NCI-H2227 (cell line): ENCODE data around the gene OTOG.

ENCODE experiments used
- DNase-seq: peaks from one replicate; lab custom pipeline; 2025; ENCODE audit not compliant: unreplicated experiment; lab: John Stamatoyannopoulos, UW

The OTOG gene

DNA sequence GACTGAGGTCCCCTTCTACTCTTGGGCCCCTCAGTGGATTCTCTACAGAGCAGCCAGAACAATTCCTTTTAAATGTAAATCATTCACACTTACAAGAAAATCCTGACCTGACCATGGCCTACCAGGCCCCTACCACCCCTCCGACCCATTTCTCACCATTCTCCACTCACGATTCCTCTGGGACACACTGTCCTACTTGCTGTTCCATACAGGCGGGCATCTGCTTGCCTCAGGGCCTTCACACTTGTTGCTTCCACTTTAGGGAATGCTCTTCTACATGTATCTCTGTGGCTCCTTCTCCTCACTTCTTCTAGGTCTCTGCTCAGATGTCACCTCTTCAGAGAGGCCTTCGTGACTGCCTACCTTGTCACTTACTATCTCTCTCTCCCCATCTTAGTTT lies 6.3 kb upstream of the OTOG start:
- no peak for DNase-seq

DNA sequence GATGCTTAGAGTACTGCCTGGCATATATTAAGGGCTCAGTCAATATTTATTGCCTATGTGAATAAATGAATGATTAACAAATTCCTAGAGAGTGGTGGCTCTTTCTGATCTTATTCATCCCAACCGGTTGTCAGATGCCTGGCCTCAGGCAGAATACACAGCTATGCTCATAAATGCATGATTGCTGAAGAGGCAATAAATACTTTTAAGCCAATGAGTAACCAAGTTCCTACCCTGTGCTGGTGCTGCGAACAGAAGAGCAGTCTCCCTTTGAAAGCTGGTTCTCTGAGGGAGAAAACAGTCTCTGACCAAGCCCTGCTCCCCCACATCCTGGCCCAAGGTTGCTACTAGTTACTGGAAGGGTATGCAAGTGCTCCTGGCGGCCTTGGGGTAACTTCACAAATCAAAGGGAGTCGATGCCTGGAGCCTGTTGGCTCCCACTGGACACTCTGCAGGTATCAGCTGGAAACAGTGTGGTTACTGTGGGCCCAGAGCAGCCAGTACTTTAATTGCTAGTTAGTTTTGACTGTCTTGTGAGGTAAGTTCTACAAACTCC lies 5.7 kb upstream of the OTOG start:
- DNase-seq = no peak

DNA sequence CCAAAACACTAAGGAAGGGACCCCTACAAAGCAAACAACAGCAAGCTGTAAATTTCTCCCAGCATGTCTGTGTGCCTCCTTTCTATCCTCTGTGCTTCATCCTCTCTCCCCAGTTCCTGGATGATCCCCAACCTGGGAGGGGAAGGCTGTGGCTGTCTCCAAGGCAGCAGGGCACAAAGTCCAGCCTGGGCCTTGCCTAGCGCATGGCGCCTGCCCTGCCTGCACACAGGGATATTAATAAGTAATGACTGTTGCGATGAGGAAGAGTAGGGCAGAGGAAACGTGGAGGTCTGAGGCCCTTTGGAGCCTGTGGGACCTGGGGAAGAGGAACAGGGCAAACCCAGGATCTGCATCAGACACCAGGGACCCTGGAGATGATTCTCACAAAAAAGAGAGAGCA lies 4.8 kb upstream of the OTOG start:
- DNase-seq = no peak

DNA sequence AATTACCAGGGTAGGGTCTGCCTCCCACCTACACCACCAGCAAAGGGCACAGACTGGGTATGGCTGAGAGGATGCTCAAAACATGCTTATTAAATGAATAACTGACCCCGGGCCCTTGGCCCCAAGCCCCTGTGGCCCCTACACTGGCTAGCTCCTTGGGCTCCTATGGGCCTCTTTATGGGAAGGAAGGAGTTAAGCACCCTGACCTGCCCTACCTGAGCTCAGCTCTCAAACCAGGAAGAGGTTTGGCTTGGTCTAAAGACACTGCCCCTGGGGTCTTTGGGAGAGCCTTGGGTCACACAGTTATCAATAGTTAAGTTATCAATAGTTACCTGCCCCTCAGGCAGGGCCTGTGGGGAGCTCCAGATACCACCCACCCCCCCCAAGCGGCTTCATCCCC lies 4.0 kb upstream of the OTOG start:
- DNase-seq = no peak

DNA sequence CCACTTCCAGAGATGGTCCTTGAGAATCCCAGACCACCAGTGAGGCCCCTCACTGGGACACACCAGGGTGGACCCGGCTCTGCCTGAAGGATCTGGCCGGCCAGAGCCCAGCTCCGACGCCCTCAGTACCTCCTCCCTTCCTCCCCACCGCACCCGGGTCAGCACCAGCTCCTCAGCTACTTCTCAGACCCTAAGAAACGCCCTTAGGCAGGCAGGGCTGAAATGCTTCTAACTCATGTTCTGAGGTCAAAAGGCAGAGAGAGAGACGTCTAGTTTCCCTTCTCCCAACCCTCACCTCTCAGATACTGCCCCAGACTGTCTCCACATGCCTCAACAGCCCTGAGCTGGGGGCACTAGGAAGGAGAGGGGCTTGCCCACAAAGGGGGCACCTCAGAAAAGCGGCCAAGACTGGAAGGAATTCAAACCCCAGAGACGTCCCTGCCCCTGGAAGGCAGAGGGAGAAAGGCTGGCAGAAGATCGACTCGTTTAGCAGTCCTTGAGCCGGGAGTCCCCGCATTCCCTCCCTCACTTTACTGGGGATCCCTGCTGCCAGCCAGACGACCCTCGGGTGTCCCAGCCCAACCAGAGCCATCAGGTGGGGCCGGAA lies 3.4 kb upstream of the OTOG start:
- no peak for DNase-seq

DNA sequence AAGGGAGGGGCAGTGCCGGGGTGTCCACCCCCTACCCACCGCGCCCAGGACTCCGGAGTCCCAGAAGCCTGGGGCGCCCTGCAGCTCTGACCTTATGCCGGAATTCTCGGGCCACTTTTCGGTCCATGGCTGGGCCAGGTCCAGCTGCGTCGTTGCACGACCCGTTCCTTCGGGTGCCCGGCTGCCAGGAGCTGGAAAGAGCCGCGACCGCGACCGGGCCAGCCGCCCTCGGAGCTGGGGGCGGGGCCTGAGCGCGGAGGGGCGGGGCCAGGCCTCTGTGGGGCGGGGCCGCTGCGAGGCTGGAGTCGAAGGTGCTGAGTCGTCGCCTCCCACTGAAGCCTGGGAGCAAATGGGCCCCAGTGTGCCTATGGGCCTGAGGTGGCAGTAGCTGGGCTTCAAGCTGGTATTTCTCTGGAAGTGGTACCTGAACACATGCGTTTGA lies 2.9 kb upstream of the OTOG start, which contains the start of gene USH1C:
TSS of gene USH1C (minus strand) at position 236 of the 442 bp plus-strand sequence. CDS start at position 127, 109 bp downstream.
- no peak for DNase-seq

DNA sequence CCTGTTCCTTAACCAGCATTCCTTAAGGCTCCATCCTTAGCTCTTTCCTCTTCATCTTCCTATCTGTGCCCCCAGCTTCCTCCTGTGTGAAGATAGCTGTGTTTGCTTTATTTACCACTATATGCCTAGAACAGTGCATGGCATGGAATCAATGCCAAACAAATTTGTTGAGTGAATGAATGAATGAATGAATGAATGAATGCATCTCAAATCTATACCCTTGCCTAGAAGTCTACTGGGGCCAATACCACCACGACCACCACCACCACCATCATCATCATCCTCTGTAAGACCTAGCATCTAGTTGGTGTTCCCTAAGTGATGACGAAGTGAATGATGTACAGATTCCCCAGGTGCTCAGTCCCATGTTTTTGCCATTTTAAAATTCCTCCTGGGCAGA lies 819 bp upstream of the OTOG start:
- DNase-seq = no peak

DNA sequence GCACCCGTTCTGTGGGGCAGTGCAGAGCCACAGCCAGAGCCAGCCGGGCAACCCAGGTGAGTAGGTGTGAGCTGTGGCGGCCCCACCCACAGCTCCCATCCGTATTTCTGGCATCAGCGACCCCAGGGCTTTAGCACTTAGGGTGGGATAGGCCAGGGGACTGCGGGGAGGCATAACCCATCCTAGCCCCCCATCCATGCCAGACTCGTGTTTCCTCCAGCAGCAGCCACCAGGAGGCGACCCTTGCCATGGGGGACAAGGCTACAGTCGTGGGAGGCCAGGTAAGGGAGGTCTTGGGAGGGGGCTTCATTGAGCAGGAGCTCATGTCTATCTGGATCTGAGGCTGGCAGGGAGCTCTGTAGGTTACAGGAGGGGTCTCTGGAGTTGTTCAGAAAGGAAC lies 873 bp downstream of the OTOG start:
- no peak for DNase-seq

DNA sequence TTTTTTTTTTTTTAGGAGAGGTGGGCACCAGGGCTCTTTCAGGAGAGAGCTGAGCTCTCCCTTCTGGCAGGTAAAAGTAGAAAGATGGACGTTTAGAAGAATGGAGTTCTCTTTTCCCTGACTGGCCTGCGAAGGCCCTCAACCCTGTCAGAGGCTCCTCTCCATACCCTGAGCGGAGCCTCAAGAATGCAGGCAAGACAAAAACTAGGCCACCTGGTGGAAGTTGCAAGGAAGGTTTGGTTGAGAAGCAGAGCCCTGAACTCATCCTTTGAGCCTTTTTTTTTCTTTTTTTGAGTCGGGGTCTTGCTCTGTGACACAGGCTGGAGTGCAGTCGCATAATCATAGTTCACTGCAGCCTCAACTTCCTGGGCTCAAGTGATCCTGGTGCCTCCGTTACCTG lies 1.4 kb downstream of the OTOG start:
- no peak for DNase-seq

DNA sequence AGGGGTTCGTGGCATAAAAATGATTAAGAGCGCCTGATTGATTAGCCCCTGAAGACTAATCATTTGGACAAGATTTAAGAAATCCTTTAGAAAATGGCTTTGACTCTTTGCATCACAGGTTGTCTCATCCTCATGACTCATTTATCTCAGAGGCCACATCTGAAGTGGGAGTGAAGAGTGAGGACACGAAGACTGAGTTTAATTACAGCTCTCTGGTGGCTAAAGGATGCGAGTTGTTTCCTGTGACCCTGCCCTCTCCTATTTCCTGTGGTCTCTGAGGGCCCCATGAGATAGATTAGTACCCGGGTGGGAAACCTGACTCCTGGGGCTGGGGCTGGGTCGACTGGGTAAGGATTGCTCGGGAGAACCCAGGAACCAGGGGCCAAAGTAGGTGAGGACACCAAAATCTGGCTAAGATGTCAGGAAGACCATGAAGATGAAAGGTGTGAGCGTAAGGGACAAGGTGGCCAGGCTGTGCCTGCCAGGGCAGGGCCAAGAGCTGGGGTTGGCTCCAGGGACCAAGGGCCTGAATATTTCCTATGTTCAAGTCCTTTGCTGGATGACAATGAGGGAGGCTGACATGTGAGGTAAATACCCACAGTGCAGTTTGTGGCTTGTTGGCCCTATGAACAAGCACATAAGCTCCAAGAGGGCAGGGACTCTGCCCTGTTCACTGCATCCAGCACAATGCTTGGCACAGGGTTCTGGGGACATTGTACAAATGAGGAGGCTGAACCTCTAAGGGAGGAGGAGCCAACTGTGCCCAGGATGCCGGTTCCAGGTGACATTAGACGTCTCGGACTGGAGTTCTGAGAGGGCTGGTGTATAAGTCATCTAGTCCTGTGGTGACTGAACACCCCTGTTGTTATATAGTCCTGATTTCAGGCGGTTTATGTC lies 3.6 kb downstream of the OTOG start:
- no peak for DNase-seq

DNA sequence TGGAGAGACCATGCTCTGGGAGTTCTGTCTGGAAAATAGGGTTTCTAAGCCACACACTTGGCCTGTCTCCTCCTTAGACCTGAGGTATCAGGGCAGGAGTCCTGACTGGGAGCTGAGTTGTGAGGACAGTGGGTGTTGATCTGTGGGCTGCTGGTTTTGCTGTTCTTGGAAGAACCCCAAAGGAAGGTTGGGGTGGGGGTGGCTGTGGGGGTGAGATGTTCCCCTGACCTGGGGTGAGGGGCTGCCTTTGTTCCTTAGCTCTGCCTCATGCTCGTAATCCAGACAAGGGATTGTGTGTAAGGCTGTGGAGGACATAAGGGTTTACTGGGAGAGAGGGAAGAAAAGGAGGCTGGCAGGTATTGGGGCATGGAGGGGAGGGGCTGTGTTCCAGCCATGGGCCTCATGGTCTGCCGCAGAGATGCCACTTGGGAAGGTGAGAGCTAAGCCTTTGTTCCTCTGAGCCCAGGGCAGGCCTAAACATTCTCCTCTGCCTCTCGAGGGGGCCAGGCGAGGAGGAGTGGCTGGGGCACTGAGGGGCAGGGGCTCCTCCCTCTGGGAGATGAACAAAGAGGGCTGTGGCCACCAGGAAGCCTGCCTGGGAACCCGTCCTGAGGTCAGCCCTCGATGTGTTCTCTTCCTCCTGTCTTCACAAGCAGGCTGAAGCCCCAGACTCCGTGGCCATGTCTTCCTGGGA lies 4.4 kb downstream of the OTOG start:
- DNase-seq = no peak

DNA sequence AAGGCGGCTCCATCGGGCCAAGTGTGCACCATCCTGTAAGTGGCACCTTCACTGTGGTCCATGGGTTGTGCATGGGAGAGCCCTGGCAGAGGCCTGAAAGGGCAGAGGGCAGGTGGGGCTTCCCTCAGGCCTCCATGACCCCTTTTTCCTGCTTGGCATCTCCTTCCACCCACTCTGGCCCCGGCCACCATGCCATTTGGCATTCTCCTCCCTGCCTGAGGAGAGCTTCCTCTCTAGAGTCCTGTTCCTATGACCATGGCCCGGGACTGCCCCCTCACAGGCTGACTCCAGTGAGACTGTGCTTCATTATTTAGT lies 4.9 kb downstream of the OTOG start:
- DNase-seq = no peak

DNA sequence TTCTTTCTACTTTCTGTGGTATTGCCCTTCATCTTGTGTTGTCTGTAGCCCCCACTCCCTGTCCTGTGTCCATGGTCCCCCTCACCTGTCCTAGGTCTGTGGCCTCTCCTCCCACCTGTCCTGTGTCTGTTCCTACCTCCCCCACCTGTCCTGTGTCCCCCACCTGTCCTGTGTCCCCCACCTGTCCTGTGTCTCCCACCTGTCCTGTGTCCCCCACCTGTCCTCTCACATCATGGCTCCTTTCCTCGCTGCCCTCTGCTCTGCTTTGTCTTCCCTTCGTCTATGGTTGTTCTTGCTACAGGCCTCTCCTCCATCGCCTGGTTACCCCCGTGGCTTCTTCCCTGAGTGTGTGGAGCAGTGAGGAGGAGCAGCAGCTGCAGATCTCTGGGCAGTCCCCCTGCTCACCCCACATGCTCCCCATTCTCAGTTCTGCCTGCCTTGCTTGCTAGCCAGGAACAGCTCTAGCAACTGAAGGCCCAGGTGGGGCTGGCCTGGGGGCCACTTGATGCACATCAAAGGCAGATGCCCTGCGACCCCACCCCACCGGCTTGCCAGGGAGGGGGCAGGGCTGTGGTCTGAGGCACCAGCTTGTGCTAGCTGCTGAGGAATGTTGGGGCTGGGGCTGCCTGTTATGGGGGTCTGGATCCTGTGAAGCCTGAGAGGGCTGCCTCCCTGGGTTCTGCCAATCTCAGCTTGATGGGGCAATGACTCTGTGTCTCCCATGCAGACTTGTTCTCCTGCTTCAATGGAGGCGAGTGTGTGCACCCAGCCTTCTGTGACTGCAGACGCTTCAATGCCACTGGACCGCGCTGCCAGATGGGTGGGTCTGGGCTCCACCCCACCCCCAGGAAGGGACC lies 5.6 kb downstream of the OTOG start:
- DNase-seq = no peak

DNA sequence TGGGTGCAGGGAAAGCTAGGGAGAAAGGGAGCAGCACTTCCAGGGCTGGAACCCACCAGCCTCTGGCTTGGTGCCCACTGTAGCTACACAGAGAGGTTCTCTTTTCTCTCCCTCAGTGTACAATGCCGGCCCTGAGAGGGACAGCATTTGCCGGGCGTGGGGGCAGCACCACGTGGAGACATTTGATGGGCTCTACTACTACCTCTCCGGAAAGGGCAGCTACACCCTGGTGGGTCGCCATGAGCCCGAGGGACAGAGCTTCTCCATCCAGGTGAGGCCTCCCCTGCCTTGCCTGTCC lies 6.1 kb downstream of the OTOG start:
- no peak for DNase-seq

DNA sequence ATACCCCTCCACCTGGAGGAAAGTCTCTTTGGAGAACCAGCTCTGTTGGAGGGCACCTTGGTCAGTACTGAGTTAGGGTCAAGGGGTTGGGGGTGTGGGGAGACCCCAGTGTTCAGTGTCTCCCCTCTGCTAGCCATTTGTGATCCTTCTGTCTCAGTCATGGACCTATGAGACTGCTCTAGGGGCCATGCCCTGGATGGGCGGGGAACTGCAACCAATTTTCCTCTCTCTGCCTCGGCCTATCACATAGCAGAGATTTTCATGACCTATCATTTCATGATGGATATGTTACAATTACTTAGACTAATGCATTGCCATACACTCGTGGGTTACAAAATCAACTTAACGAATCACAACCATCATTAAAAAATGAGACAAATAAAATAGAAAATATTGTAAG lies 7.4 kb downstream of the OTOG start:
- no peak for DNase-seq

DNA sequence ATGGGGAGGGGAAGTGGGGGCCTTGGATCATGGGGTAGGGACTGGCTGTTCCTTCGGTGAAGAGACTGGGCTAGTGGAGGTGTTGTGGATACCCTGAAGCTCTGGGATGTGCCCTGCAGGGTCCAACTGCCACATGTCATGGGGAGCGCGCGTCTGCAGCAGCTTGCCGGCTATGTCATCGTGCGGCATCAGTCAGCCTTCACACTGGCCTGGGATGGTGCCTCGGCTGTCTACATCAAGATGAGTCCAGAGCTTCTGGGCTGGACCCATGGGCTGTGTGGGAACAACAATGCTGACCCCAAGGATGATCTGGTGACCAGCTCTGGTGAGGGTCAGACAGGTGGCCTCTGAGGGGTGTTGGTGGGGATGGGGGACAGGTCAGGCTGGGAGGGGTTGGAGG lies 9.9 kb downstream of the OTOG start:
- no peak for DNase-seq

DNA sequence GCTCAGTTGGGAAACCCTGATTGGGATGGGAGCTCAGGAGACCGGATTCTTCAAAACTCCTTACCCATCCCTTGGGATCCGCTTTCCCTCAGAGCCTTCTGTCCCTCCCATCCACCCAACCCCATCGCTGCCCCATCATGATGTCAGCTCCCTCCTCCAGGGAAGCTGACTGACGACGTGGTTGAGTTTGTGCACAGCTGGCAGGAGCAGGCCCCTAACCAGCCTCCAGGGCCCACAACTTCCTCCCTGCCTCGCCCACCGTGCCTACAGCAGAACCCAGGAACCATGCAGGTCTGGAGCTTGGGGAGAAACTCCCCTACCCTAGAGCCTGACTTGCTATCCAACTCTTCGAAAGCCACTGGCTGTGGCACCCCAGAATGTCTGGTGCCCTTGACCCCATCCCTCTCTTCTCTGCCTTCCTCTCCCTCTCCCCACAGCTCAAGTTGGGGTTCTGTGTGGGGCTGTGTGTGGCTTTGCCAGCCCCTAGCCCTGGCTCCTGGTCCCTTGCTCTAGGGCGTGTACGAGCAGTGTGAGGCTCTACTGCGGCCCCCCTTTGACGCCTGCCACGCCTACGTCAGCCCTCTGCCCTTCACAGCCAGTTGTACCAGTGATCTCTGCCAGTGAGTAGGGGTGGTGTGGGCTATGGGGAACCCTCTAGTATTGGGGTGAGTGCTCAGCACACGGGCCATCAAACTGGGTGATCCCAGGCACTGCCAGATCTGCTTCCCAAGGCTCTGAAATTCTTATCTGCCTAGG lies 11.1 kb downstream of the OTOG start:
- DNase-seq = no peak

DNA sequence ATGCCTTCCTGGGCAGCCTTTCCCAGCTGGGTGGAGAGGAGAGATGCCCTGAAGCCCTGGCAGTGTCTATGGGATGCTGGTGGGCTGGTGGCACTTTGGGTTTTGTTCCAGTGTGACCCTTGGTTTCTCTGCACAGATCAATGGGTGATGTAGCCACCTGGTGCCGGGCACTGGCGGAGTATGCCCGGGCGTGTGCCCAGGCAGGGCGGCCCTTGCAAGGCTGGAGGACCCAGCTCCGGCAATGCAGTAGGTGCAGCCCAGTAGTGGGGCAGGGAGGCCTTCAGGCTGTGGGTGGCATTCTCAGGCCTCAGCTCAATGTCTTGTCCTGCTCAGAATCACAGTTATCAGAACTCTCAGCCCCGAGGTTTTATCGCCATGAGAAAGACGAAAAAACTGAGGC lies 11.9 kb downstream of the OTOG start:
- DNase-seq = no peak

DNA sequence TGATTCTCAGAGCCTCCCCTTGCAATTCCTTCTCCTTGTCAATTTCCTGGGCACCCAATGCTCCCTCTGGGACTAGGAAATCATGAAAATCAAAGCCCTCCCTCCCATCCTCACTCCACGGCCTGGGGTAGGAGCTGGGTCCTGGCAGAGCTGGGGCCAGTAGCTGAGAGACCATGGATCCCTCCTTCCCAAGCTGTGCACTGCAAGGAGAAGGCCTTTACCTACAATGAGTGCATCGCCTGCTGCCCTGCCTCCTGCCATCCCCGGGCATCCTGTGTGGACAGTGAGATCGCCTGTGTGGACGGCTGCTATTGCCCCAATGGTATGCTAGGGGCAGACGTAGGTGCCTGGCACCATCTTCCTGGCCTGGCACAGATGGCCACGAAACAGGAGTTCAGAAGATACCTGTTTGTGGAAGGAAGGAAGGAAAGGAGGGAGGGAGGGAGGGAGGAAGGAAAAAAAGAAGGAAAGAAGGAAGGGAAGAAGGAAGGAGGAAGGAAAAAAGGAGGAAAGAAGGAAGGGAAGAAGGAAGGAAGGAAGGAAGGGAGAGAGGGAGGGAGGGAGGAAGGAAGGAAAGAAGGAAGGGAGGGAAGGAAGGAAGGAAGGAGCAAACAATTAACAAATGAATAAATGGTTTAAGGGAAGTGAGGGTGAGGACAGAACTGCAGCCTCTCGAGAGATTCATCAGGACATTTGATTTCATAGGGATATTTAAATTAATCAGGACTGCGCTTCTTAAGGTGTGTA lies 12.5 kb downstream of the OTOG start:
- DNase-seq = no peak
